Suprapubic skin (tissue), 4 donors: ENCODE data around the gene PDE3A. TPM values are rescaled to one million over a fixed set of nuclear protein-coding genes. Genes with fewer than 3 reads are reported as not detected.
"Not testable (repeated sequence)": the region's sequence is repeated elsewhere in the genome, so short reads cannot be mapped to it uniquely, and the experiment has no call there.

ENCODE experiments used
- DNase-seq, 2 donors: peaks; one replicate each; pipeline ENCODE4 v3.0.0-alpha.2; 2019; ENCODE audit warnings: low spot score in 2 of 2
- H3K27ac ChIP-seq: fragments of 200-600 bp; sonication (generic); one replicate; pipeline ENCODE4 v1.5.1; 2019
- H3K27me3 ChIP-seq: fragments of 200-600 bp; sonication (generic); one replicate; pipeline ENCODE4 v1.5.1; 2019
- H3K36me3 ChIP-seq: fragments of 200-600 bp; sonication (generic); one replicate; pipeline ENCODE4 v1.5.1; 2019
- H3K4me1 ChIP-seq: fragments of 200-600 bp; sonication (generic); one replicate; pipeline ENCODE4 v1.5.1; 2019
- H3K4me3 ChIP-seq: fragments of 200-600 bp; sonication (generic); one replicate; pipeline ENCODE4 v1.5.1; 2019; ENCODE audit warnings: mild to moderate bottlenecking
- H3K9me3 ChIP-seq: fragments of 200-600 bp; sonication (generic); one replicate; pipeline ENCODE4 v1.5.1; 2019
- EP300 ChIP-seq: sonication (generic); formaldehyde crosslinking; IDR thresholded peaks from one replicate; pipeline ENCODE4 v1.6.1; 2017; ENCODE audit warnings: antibody characterized with exemption
- POLR2A ChIP-seq, 2 donors: fragments of 450-650 bp; IDR thresholded peaks; one replicate each; pipeline ENCODE4 v1.6.1; 2017; ENCODE audit warnings: antibody characterized with exemption in 2 of 2, mild to moderate bottlenecking in 2 of 2, moderate library complexity in 2 of 2
- POLR2AphosphoS5 ChIP-seq, 3 donors: sonication (generic); formaldehyde crosslinking; IDR thresholded peaks; one replicate each; pipeline ENCODE4 v1.6.1; 2017; ENCODE audit warnings: antibody characterized with exemption in 3 of 3
- WGBS: methylation state at CpG from one replicate; pipeline ENCODE4 v1.1.5; 2018; 5-methylcytosine and 5-hydroxymethylcytosine counted together
- total RNA-seq, 4 donors: library from RNA; depleted of rRNA; stranded (reverse); fragments of >200 nt; gene quantifications; one replicate each; pipeline ENCODE4 v1.1.0, GENCODE V29; 2016
- TF ChIP-seq, protein P1 (sequence below), 2 donors: fragments of 200-600 bp in 1 of 2; fragments of 450-650 bp in 1 of 2; sonication (generic) in 1 of 2; IDR thresholded peaks; one replicate each; pipeline ENCODE4 v1.5.1; 2016 to 2019; ENCODE audit warnings: antibody characterized with exemption in 2 of 2, mild to moderate bottlenecking in 1 of 2, moderate library complexity in 1 of 2

The PDE3A gene
- total RNA-seq, 4 donors from 2014 or later, result 0.79 to 3.4 (median 1.4) TPM

DNA sequence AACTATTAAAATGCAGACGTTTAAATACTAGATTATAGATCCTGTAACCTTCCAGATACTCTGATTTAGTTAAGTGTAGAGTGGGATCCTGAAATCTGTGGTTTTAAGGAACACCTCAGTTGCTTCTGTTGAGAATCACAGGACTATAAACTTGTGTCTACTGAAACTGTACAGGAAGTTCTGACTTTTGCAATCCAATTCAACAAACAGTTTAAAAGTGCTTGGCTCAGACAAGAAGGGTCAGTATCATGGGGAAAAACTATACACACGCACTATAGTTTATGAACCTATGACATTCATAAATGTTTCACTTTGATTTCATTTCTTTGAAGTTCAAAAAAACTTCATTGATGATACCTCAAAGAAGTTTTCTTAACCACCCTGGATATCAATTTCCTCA is 13.8 kb downstream of the PDE3A start:
- no peak for DNase-seq
- no peaks in the 10 kb centered on the region for H3K9me3 ChIP-seq
- WGBS, result 76% methylated on average over 2 of the region's 2 CpGs
- H3K36me3 ChIP-seq, result no peaks in the 10 kb centered on the region
- TF ChIP-seq, protein P1, sequence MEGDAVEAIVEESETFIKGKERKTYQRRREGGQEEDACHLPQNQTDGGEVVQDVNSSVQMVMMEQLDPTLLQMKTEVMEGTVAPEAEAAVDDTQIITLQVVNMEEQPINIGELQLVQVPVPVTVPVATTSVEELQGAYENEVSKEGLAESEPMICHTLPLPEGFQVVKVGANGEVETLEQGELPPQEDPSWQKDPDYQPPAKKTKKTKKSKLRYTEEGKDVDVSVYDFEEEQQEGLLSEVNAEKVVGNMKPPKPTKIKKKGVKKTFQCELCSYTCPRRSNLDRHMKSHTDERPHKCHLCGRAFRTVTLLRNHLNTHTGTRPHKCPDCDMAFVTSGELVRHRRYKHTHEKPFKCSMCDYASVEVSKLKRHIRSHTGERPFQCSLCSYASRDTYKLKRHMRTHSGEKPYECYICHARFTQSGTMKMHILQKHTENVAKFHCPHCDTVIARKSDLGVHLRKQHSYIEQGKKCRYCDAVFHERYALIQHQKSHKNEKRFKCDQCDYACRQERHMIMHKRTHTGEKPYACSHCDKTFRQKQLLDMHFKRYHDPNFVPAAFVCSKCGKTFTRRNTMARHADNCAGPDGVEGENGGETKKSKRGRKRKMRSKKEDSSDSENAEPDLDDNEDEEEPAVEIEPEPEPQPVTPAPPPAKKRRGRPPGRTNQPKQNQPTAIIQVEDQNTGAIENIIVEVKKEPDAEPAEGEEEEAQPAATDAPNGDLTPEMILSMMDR (IDR thresholded peaks at IDR 0.05), result no peak
- TF ChIP-seq POLR2AphosphoS5 (IDR thresholded peaks at IDR 0.05) (no peak), POLR2A (IDR thresholded peaks at IDR 0.05) (no peak), EP300 (no peak)
- H3K4me3 ChIP-seq, result no peak overlapping the region
- H3K4me1 ChIP-seq, result no peaks in the 10 kb centered on the region
- no peaks in the 10 kb centered on the region for H3K27me3 ChIP-seq
- H3K27ac ChIP-seq, result no peak overlapping the region

DNA sequence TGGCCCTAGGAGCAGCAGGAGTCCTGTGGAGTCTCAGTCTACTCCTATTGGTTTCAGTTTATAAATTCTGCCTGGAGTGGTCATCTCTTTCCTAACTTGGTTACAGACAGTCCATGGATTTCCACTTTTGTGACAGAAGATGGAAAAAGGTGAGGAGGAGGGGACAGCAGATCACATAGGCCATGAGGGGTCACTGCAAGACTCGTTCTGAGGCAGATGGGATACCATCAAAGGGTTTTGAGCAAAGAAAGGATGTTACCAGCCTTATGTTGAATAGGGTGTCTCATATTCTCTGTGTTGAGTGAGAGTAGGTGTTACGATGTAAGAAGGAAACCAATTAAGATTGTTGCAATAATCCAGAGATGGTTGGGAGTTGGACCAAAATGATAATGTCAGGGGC is 15.3 kb downstream of the PDE3A start:
- Histone ChIP-seq H3K36me3 (no peaks in the 10 kb centered on the region), H3K27me3 (no peaks in the 10 kb centered on the region), H3K27ac (no peak overlapping the region), H3K9me3 (no peaks in the 10 kb centered on the region), H3K4me3 (no peak overlapping the region), H3K4me1 (no peaks in the 10 kb centered on the region)
- TF ChIP-seq EP300 (no peak), POLR2A (IDR thresholded peaks at IDR 0.05) (no peak), POLR2AphosphoS5 (IDR thresholded peaks at IDR 0.05) (no peak)
- TF ChIP-seq, protein P1 (IDR thresholded peaks at IDR 0.05), result no peak
- 93% methylated on average over 2 of the region's 2 CpGs for WGBS
- no peak for DNase-seq

DNA sequence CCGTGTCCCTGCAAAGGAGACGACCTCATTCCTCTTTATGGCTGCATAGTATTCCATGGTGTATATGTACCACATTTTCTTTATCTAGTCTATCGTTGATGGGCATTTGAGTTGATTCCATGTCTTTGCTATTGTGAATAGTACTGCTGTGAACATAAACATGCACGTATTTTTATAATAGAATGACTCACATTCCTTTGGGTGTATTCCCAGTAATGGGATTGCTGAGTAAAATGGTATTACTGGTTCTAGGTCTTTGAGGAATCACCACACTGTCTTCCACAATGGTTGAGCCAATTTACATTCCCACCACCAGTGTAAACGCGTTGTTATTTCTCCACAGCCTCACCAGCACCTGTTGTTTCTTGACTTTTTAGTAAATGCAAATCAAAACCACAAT is 16.5 kb downstream of the PDE3A start:
- DNase-seq, H3K4me3 ChIP-seq, H3K36me3 ChIP-seq, H3K27me3 ChIP-seq, H3K4me1 ChIP-seq, H3K9me3 ChIP-seq, H3K27ac ChIP-seq: not testable (repeated sequence)
- 81% methylated on average over 6 of the region's 6 CpGs for WGBS

DNA sequence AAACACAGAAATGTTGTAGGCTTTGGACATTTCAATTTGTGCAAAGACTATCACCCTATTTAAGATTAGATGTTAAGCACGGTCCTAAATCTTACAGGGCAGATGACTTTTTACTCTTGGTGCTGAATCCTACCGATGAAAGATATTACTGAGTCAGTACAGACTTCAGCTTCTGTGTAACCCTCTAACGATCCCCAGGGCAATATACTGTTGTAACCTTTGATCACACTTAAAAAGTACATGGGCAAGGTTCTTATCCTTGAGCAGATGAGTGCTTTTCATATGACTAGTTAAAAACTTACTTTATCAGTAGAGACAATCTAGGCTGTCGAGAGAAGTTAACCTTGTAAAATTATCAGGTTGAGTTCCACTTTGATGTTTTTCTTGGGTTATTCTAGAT is 22.5 kb downstream of the PDE3A start:
- 46% methylated on average over 4 of the region's 4 CpGs for whole genome bisulfite sequencing

DNA sequence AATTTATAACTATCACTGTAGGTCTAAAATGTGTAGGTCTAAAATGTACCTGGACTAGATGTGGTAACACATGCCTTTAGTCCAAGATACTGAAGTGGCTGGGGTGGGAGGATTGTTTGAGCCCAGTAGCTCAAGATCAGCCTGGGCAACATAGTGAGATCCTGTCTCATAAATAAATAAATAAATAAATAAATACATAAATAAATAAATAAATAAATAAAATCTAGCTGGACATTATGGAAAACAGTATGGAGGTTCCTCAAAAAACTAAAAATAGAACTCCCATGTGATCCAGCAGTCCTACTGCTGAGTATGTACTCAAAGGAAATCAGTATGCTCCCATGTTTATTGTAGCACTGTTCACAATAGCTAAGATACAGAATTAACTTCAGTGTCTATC is 24.0 kb downstream of the PDE3A start:
- DNase-seq, result no peak
- H3K36me3 ChIP-seq, result no peaks in the 10 kb centered on the region
- no peaks in the 10 kb centered on the region for H3K27me3 ChIP-seq
- H3K4me1 ChIP-seq, result no peaks in the 10 kb centered on the region
- no peaks in the 10 kb centered on the region for H3K9me3 ChIP-seq
- no peak overlapping the region for H3K27ac ChIP-seq
- TF ChIP-seq, protein P1 (IDR thresholded peaks at IDR 0.05), result no peak
- no peak for TF ChIP-seq EP300
- no peak for TF ChIP-seq POLR2AphosphoS5 (IDR thresholded peaks at IDR 0.05)
- TF ChIP-seq POLR2A (IDR thresholded peaks at IDR 0.05), result no peak
- no peak overlapping the region for H3K4me3 ChIP-seq

More for the DNA sequence above, 22.5 kb downstream of the PDE3A start:
- Histone ChIP-seq H3K27ac (no peak overlapping the region), H3K36me3 (no peaks in the 10 kb centered on the region), H3K4me3 (no peak overlapping the region), H3K9me3 (no peaks in the 10 kb centered on the region), H3K27me3 (no peaks in the 10 kb centered on the region), H3K4me1 (no peaks in the 10 kb centered on the region)
- TF ChIP-seq, protein P1 (IDR thresholded peaks at IDR 0.05), result no peak
- no peak for TF ChIP-seq EP300
- no peak for TF ChIP-seq POLR2AphosphoS5 (IDR thresholded peaks at IDR 0.05)
- no peak for TF ChIP-seq POLR2A (IDR thresholded peaks at IDR 0.05)
- DNase-seq, result no peak

DNA sequence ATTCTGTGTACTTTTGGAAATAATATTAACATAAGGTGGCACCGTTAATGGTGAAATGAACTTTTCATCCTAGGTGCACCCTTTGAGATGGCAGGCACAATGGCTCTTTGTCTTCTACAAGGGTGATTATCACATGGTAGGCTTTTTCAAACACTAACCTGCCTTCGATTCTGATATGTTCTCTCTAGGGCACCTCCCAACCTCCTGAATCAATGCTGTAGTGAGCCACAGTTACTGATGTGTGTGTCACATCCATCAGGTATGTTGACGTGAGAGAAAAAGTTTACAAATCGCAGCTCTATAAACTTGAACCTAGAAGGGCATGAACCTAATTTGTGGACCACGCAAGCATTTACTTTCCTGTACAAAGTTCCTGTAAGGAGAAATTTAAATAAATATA is 25.4 kb downstream of the PDE3A start:
- WGBS, result 95% methylated on average over 5 of the region's 5 CpGs
- Histone ChIP-seq H3K27me3 (no peaks in the 10 kb centered on the region), H3K4me3 (no peak overlapping the region), H3K9me3 (no peaks in the 10 kb centered on the region), H3K27ac (no peak overlapping the region), H3K36me3 (no peaks in the 10 kb centered on the region), H3K4me1 (no peaks in the 10 kb centered on the region)
- TF ChIP-seq, protein P1 (IDR thresholded peaks at IDR 0.05), result no peak
- no peak for TF ChIP-seq EP300
- TF ChIP-seq POLR2A (IDR thresholded peaks at IDR 0.05), result no peak
- no peak for DNase-seq
